Measurements from ENCODE around the gene RER1.

DNA sequence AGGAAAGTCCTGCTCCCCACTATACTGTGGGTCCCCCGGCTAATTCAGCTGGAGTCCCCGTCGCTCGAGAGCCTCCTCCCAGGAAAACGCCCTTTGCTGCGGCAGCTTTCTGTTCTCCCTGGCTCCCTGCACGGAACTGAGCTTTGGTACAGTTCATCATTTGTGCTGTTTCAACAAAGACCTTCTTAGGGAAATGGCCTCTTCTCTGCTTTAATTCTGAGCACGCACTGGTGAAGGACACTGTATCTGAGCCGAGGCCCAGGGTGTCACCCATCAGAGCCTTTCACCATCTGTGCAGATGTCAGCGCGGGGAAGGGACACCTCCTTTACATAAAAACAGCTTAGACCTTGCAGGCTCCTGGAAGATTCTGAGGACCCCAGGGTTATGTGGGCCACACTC lies 34.3 kb downstream of the RER1 start:
- TF ChIP-seq, protein P1, sequence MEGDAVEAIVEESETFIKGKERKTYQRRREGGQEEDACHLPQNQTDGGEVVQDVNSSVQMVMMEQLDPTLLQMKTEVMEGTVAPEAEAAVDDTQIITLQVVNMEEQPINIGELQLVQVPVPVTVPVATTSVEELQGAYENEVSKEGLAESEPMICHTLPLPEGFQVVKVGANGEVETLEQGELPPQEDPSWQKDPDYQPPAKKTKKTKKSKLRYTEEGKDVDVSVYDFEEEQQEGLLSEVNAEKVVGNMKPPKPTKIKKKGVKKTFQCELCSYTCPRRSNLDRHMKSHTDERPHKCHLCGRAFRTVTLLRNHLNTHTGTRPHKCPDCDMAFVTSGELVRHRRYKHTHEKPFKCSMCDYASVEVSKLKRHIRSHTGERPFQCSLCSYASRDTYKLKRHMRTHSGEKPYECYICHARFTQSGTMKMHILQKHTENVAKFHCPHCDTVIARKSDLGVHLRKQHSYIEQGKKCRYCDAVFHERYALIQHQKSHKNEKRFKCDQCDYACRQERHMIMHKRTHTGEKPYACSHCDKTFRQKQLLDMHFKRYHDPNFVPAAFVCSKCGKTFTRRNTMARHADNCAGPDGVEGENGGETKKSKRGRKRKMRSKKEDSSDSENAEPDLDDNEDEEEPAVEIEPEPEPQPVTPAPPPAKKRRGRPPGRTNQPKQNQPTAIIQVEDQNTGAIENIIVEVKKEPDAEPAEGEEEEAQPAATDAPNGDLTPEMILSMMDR (IDR thresholded peaks at IDR 0.05; ENCODE audit: borderline replicate concordance, extremely low read depth, low read length, poor library complexity, severe bottlenecking) = no peak
- TF ChIP-seq EZH2 (IDR thresholded peaks at IDR 0.05; ENCODE audit: borderline replicate concordance, low read depth, low read length, severe bottlenecking) = no peak
